GM18520 (cell line): ENCODE results near the gene PHF1.
"Not testable (repeated sequence)": the region's sequence is repeated elsewhere in the genome, so short reads cannot be mapped to it uniquely, and the experiment has no call there.

Experiments
- ATAC-seq: cut with Tn5 transposase; IDR thresholded peaks from one replicate; pipeline ENCODE4 v1.9.1; 2021; ENCODE audit not compliant: unreplicated experiment

Gene PHF1

GRCh38 chr6:33391278-33391921 lies 19.4 kb upstream of the PHF1 start, which contains the start of gene KIFC1:
KIFC1 (plus strand) TSS chr6:33391823; CDS start chr6:33391986, 163 bp downstream.
- peak; percentile 83 for ATAC-seq

- ATAC-seq = no peak
Observed at GRCh38 chr6:33391922-33392594, 18.8 kb upstream of the PHF1 start.

GRCh38 chr6:33392595-33392948 lies 18.2 kb upstream of the PHF1 start:
- ATAC-seq = no peak

- no peak for ATAC-seq
Observed at GRCh38 chr6:33392979-33393378, 17.8 kb upstream of the PHF1 start.

- ATAC-seq = no peak
Observed at GRCh38 chr6:33397541-33397940, 13.3 kb upstream of the PHF1 start.

GRCh38 chr6:33398601-33399000 lies 12.2 kb upstream of the PHF1 start:
- not testable (repeated sequence) for ATAC-seq

- not testable (repeated sequence) for ATAC-seq
Observed at GRCh38 chr6:33399881-33400280, 10.9 kb upstream of the PHF1 start.

- no peak for ATAC-seq
Observed at GRCh38 chr6:33404884-33405283, 5.9 kb upstream of the PHF1 start.

GRCh38 chr6:33405386-33405940 lies 5.4 kb upstream of the PHF1 start:
- ATAC-seq = no peak

GRCh38 chr6:33406126-33406525 lies 4.7 kb upstream of the PHF1 start:
- ATAC-seq = no peak

GRCh38 chr6:33407132-33407718 lies 3.6 kb upstream of the PHF1 start:
- no peak for ATAC-seq

GRCh38 chr6:33410050-33410710 lies 634 bp upstream of the PHF1 start:
- peak; percentile 86 for ATAC-seq

GRCh38 chr6:33411632-33412005 lies 805 bp downstream of the PHF1 start:
- ATAC-seq = no peak

- ATAC-seq = no peak
Observed at GRCh38 chr6:33412140-33413009, 1.6 kb downstream of the PHF1 start.

GRCh38 chr6:33413241-33414120 lies 2.7 kb downstream of the PHF1 start:
- ATAC-seq = no peak

- ATAC-seq = no peak
Observed at GRCh38 chr6:33414592-33415271, 3.9 kb downstream of the PHF1 start.

GRCh38 chr6:33415831-33416230 lies 5.0 kb downstream of the PHF1 start:
- ATAC-seq = no peak

GRCh38 chr6:33416386-33417127 lies 5.7 kb downstream of the PHF1 start:
- ATAC-seq = no peak
